Smooth muscle cell (in vitro differentiated cells): ENCODE results near the gene TTLL6. TPM values are rescaled to one million over a fixed set of nuclear protein-coding genes. Genes with fewer than 3 reads are reported as not detected.

ENCODE experiments used
- DNase-seq: peaks from one replicate; lab custom pipeline; 2025; ENCODE audit not compliant: unreplicated experiment; lab: John Stamatoyannopoulos, UW
- H2AFZ ChIP-seq: fragments of 200-600 bp; sonication (generic); 2 replicates; pipeline ENCODE4 v1.6.0; 2016; ENCODE audit warnings: antibody characterized with exemption, low read depth, mild to moderate bottlenecking
- H3F3A ChIP-seq: fragments of 200-600 bp; sonication (generic); 2 replicates; pipeline ENCODE4 v1.6.0; 2017; ENCODE audit warnings: antibody characterized with exemption, low read depth
- H3K27ac ChIP-seq: fragments of 200-600 bp; sonication (generic); 2 replicates; pipeline ENCODE4 v1.5.1; 2016; ENCODE audit warnings: low read depth, mild to moderate bottlenecking
- H3K27me3 ChIP-seq: fragments of 200-600 bp; sonication (generic); 2 replicates; pipeline ENCODE4 v1.6.1; 2016; ENCODE audit warnings: low read depth, mild to moderate bottlenecking
- H3K36me3 ChIP-seq: fragments of 200-600 bp; sonication (generic); 2 replicates; pipeline ENCODE4 v1.5.1; 2016; ENCODE audit warnings: low read depth
- H3K4me1 ChIP-seq: fragments of 200-600 bp; sonication (generic); 2 replicates; pipeline ENCODE4 v1.5.1; 2016; ENCODE audit warnings: low read depth
- H3K4me2 ChIP-seq: fragments of 200-600 bp; sonication (generic); 2 replicates; pipeline ENCODE4 v1.6.0; 2016; ENCODE audit warnings: mild to moderate bottlenecking
- H3K4me3 ChIP-seq: fragments of 200-600 bp; sonication (generic); 2 replicates; pipeline ENCODE4 v1.5.1; 2016; ENCODE audit warnings: mild to moderate bottlenecking
- H3K79me2 ChIP-seq: fragments of 200-600 bp; sonication (generic); 2 replicates; pipeline ENCODE4 v1.6.0; 2016; ENCODE audit warnings: low read depth, mild to moderate bottlenecking
- H3K9ac ChIP-seq: fragments of 200-600 bp; sonication (generic); 2 replicates; pipeline ENCODE4 v1.6.0; 2016; ENCODE audit warnings: low read depth
- H3K9me3 ChIP-seq: fragments of 200-600 bp; sonication (generic); replicated peaks from 2 replicates; pipeline ENCODE4 v1.5.1; 2016; ENCODE audit warnings: low read depth
- H4K20me1 ChIP-seq: fragments of 200-600 bp; sonication (generic); 2 replicates; pipeline ENCODE4 v1.6.0; 2016; ENCODE audit warnings: low read depth
- CTCF ChIP-seq: fragments of 200-600 bp; sonication (generic); IDR thresholded peaks from 2 replicates; pipeline ENCODE4 v1.5.1; 2017; ENCODE audit warnings: borderline replicate concordance, mild to moderate bottlenecking, antibody characterized with exemption; ENCODE audit not compliant: insufficient read depth, poor library complexity, severe bottlenecking
- WGBS: methylation state at CpG from one replicate; pipeline ENCODE4 v1.1.7; 2016; ENCODE audit warnings: low lambda C conversion rate; 5-methylcytosine and 5-hydroxymethylcytosine counted together
- polyA plus RNA-seq: library from polyadenylated mRNA; unstranded; fragments of >200 nt; fragmentation: Nextera tagmentation; extraction: Ambion mirVana; gene quantifications from 2 replicates; pipeline ENCODE4 v1.2.1, GENCODE V29; 2016
- total RNA-seq: library from RNA; depleted of rRNA; stranded (reverse); fragments of >200 nt; gene quantifications from 2 replicates; pipeline ENCODE4 v1.2.3, GENCODE V29; 2014

Gene TTLL6
- total and polyA plus RNA-seq, 2 experiments from 2014 or later, result 0.41 TPM; not detected in 1

- Histone ChIP-seq H3K9ac (no peak overlapping the region), H3K4me1 (no peaks in the 10 kb centered on the region), H3K9me3 (no peaks in the 10 kb centered on the region), H3K4me3 (peak overlapping the region; percentile 42), H3K27ac (peak overlapping the region; percentile 34), H3K79me2 (no peaks in the 10 kb centered on the region), H2AFZ (peak overlapping the region; percentile 60), H3K36me3 (no peaks in the 10 kb centered on the region), H3F3A (peaks cover 10% of the 10 kb centered on the region), H4K20me1 (no peaks in the 10 kb centered on the region), H3K4me2 (peak overlapping the region; percentile 83), H3K27me3 (peaks cover 52% of the 10 kb centered on the region)
- peak; percentile 61 for DNase-seq
- 11% methylated on average over 32 of the region's 32 CpGs for WGBS
- peak; percentile 76 for TF ChIP-seq CTCF
These were observed 92.6 kb downstream of the TTLL6 start for GRCh38 chr17:48724251-48725003.

- Histone ChIP-seq H2AFZ (peak overlapping the region; percentile 60), H3K9ac (peak overlapping the region; percentile 11), H3K79me2 (no peaks in the 10 kb centered on the region), H3K4me1 (no peaks in the 10 kb centered on the region), H3F3A (peaks cover 10% of the 10 kb centered on the region), H3K36me3 (no peaks in the 10 kb centered on the region), H4K20me1 (no peaks in the 10 kb centered on the region), H3K4me3 (peak overlapping the region; percentile 42), H3K27me3 (peaks cover 54% of the 10 kb centered on the region), H3K9me3 (no peaks in the 10 kb centered on the region), H3K27ac (peak overlapping the region; percentile 34), H3K4me2 (peak overlapping the region; percentile 83)
- WGBS, result 5% methylated on average over 42 of the region's 42 CpGs
- DNase-seq, result no peak
- TF ChIP-seq CTCF, result no peak
These were observed 93.4 kb downstream of the TTLL6 start for GRCh38 chr17:48723423-48724250.

GRCh38 chr17:48722915-48723422 lies 94.1 kb downstream of the TTLL6 start, which contains the start of gene PRAC2:
PRAC2 (plus strand) TSS chr17:48723185; CDS start chr17:48724411, 1,226 bp downstream.
- Histone ChIP-seq H4K20me1 (no peaks in the 10 kb centered on the region), H3K9ac (peak within 1 kb of the TSS; percentile 11), H3K9me3 (no peaks in the 10 kb centered on the region), H3K27me3 (peaks cover 47% of the 10 kb centered on the region), H3K36me3 (no peaks in the 10 kb centered on the region), H3K4me1 (no peaks in the 10 kb centered on the region), H3K79me2 (no peaks in the 10 kb centered on the region), H3K4me2 (peak within 1 kb of the TSS; percentile 83), H3F3A (peaks cover 10% of the 10 kb centered on the region), H2AFZ (peak within 1 kb of the TSS; percentile 60), H3K27ac (peak within 1 kb of the TSS; percentile 34), H3K4me3 (peak within 1 kb of the TSS; percentile 42)
- no peak for TF ChIP-seq CTCF
- DNase-seq, result no peak
- 2% methylated on average over 19 of the region's 21 CpGs for WGBS
